ENCODE measurements around the gene NMNAT1.
A peak's percentile ranks its signal among the peaks of the same experiment; 100 is the strongest.

Gene NMNAT1

DNA sequence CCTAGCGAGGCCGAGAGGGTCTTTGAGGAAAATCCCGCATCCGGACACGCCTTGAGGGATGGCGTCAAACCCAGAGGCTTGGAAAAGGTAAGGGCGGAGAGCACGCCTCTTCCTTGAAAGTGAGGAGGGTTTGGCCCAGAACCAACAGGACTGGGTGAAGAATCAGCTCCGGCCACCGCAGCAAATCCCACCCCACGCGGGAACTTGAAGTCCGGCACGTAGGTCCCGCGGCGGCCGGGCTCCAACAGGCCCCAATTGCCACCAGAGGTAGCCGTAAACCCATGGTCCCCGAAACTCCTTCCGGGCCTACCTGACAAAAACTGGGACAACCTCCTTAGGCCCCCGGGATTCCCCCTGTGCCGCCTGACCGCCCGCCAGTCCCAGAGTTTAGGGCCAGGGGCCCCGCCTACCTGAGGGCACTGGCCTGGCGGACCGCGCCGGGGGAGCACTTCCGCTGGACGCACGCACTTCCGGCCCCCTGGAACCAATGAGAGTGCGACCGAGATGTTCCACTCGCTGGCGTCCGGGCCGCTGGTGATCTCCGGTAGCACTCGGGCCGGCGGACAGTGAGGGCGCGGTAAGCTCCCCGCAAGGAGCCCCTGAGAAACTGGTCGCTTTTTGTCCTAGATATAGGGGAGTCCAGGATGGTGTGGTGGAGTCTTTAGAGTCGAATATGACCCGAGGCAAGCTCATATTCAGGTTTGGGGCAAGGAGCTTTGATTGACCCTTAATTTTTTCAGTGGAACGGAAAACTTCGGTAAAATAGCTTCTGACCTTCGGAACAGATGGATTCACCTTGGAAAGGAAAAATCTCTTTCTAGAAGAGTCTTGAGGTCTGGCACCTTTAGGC lies at the start of gene NMNAT1, which contains the start of gene LZIC:
Gene NMNAT1, plus strand, starts transcription at position 537 of the 850 bp plus-strand sequence. CDS start 28,599 bp downstream, outside the sequence.
Gene LZIC, minus strand, starts transcription at position 453 of the 850 bp plus-strand sequence. CDS start 6,772 bp downstream, outside the sequence.
- Histone ChIP-seq H3K4me1 (peaks cover 0 to 24% (median 16%) of the 10 kb centered on the region in 4 donors), H3K4me3 (peak within 1 kb of the TSS; percentile 66 to 81), H3K27me3 (no peaks in the 10 kb centered on the region), H3K36me3 (peaks cover 0 to 19% (median 0%) of the 10 kb centered on the region in 3 donors), H3K27ac (peak within 1 kb of the TSS; percentile 76 to 83), H3K9me3 (no peaks in the 10 kb centered on the region)
- intact Hi-C loops (cut with DNase I; ENCODE audit: low total_unique reads) = loop anchor here (5.0 to 10.0 kb wide), 4 partner anchors 66 to 392 kb away; partner anchors contain the start of gene UBE4B
- DNase-seq = peak; percentile 89 to 95
- TF ChIP-seq, protein P1, sequence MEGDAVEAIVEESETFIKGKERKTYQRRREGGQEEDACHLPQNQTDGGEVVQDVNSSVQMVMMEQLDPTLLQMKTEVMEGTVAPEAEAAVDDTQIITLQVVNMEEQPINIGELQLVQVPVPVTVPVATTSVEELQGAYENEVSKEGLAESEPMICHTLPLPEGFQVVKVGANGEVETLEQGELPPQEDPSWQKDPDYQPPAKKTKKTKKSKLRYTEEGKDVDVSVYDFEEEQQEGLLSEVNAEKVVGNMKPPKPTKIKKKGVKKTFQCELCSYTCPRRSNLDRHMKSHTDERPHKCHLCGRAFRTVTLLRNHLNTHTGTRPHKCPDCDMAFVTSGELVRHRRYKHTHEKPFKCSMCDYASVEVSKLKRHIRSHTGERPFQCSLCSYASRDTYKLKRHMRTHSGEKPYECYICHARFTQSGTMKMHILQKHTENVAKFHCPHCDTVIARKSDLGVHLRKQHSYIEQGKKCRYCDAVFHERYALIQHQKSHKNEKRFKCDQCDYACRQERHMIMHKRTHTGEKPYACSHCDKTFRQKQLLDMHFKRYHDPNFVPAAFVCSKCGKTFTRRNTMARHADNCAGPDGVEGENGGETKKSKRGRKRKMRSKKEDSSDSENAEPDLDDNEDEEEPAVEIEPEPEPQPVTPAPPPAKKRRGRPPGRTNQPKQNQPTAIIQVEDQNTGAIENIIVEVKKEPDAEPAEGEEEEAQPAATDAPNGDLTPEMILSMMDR (IDR thresholded peaks at IDR 0.05) = peak in 1 of 2 experiments; percentile 4

DNA sequence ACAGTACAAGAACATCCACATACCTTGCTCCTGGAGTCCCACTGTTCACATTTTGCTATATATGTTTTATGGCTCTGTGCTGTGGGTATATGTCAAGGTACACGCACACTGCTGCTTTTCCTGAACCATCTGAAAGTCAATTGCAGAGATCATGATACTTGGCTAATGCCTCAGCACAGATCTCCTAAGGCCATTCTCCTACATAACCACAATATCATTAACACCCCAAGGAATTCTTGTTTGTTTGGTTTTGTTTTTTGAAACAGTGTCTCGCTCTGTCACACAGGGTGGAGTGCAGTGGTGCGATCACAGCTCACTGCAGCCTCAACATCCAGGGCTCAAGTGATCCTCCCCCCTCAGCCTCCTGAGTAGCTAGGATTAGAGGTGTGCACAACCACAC lies 49.2 kb upstream of the NMNAT1 start:
- Histone ChIP-seq H3K27me3 (no peaks in the 10 kb centered on the region), H3K9me3 (no peaks in the 10 kb centered on the region), H3K27ac (no peak overlapping the region), H3K4me1 (peaks cover 0 to 6% (median under 1%) of the 10 kb centered on the region in 4 donors), H3K36me3 (peaks cover 0 to 6% (median 0%) of the 10 kb centered on the region in 3 donors), H3K4me3 (no peak overlapping the region)
- DNase-seq = no peak
- TF ChIP-seq, protein P1 (IDR thresholded peaks at IDR 0.05) = no peak
- intact Hi-C loops (cut with DNase I; ENCODE audit: low total_unique reads) = no loop called here

DNA sequence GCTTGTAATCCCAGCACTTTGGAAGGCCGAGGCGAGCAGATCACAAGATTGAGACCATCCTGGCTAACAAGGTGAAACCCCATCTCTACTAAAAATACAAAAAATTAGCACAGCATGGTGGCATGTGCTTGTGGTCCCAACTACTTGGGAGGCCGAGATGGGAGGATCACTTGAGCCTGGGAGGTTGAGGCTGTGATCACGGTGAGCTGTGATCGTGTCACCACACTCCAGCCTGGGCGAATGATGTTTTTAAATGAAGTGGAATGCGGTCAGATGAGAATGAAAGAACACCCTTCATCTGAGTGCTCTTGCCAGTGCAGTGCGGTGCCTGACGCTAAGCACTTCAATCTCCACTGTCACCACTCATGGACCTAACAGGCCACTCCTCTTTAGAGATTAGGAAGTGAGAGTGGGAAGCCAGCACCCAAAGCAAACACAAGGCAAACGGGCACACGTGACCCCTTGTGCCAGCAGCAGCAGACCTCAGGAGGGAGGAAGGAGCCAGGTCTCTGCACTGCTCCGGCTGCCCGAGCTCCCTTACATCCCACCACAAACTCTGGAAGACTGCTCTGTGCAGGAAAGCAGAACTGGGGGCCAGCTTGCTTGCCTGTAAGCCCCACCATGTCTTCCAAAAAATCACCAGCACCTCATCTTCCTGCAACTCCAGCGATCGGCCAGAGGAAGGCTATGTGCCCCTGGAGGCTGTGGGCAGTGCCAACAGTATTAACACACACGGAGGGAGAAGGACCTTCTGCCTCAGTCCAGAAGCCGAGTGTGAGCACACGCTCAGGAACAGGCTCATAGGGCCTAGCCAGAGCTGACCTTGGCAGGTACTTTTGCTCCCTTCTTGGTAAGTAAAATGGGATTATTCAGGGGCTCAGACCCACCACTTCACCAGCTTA lies 42.9 kb upstream of the NMNAT1 start:
- peak overlapping the region; percentile 19 to 31 for H3K4me3 ChIP-seq

DNA sequence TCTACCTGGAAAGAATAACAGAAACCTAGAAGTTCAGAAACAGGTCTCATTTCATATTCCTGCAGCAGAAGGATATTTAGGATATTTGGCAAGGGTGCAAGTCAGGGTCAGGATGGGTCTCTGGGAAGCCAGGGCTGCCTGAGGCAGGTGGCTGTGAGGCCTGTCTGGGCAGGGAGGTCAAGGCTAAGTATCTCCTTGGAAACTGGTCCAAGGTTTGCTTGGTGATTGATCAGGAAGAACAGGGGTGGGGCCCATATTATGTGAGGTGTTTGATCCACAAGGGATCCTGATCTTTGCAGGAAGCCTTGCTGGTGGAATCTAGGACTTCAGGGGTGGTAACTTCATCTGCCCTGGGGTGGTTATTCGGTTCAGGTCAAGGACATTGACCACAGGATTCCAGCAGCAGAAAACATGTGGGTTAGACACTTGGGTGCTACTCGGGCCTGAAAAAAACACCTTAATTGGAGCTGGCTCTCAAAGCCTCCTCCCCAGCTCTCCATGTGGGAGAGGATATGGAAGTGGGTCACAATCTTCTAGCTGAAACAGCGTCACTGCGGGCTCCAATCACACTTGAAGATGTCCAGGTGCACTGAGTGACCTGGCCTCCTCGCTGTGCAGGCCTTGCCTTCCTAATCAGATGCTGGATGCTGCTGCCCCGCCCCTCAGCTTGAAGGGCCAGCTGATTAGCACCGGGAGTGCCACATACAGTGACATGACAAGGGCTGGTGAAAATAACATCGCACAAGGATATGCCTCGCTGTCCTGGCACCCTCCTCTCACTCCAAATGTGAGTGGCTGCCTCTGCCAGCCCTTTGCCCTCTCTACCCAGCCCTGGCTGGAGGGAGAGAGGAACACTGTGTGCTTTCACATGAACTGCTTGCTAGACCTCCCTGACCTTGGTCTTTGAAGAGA lies 41.9 kb upstream of the NMNAT1 start:
- no peaks in the 10 kb centered on the region for H3K9me3 ChIP-seq
- H3K27ac ChIP-seq = peak overlapping the region; percentile 65 to 69
- DNase-seq = no peak
- no peaks in the 10 kb centered on the region for H3K36me3 ChIP-seq
- no peaks in the 10 kb centered on the region for H3K27me3 ChIP-seq
- TF ChIP-seq, protein P1 (IDR thresholded peaks at IDR 0.05) = no peak
- intact Hi-C loops (cut with DNase I; ENCODE audit: low total_unique reads) = no loop called here
- no peak overlapping the region for H3K4me3 ChIP-seq
- peaks cover 0 to 28% (median 18%) of the 10 kb centered on the region in 4 donors for H3K4me1 ChIP-seq

More for the DNA sequence above, 42.9 kb upstream of the NMNAT1 start:
- Histone ChIP-seq H3K36me3 (no peaks in the 10 kb centered on the region), H3K27ac (peak overlapping the region; percentile 65 to 69), H3K4me1 (peaks cover 0 to 28% (median 18%) of the 10 kb centered on the region in 4 donors), H3K27me3 (no peaks in the 10 kb centered on the region), H3K9me3 (no peaks in the 10 kb centered on the region)
- intact Hi-C loops (cut with DNase I; ENCODE audit: low total_unique reads) = no loop called here
- peak; percentile 79 to 86 for DNase-seq
- TF ChIP-seq, protein P1 (IDR thresholded peaks at IDR 0.05) = peak in 1 of 2 experiments; percentile 14

Data from tibial artery (tissue), 4 donors.